Central memory CD8-positive, alpha-beta T cell (primary cell): Measurements from ENCODE around the gene NOMO2.
"Not testable (repeated sequence)": the region's sequence is repeated elsewhere in the genome, so short reads cannot be mapped to it uniquely, and the experiment has no call there.

Experiments
- ATAC-seq: fragments of 150-1000 bp; cut with Tn5 transposase; replicated peaks from 2 replicates; pipeline ENCODE4 v1.10.0; 2022; ENCODE audit warnings: mild to moderate bottlenecking, moderate FRiP score, moderate number of reproducible peaks; ENCODE audit not compliant: poor library complexity, severe bottlenecking; ENCODE audit errors: extremely low read depth
- DNase-seq, 2 donors: peaks; one replicate each; pipeline ENCODE4 v3.0.0; 2021; ENCODE audit warnings: low spot score in 2 of 2
- H3K27ac Mint-ChIP-seq: one replicate; pipeline ENCODE4 v1.8.0; 2022; ENCODE audit warnings: low read depth, mild to moderate bottlenecking, moderate library complexity, mixed read lengths
- H3K27me3 Mint-ChIP-seq: one replicate; pipeline ENCODE4 v1.8.0; 2022; ENCODE audit warnings: mixed read lengths
- H3K36me3 Mint-ChIP-seq: one replicate; pipeline ENCODE4 v1.8.0; 2022; ENCODE audit warnings: mild to moderate bottlenecking, moderate library complexity, mixed read lengths; ENCODE audit not compliant: insufficient read depth
- H3K4me1 Mint-ChIP-seq: one replicate; pipeline ENCODE4 v1.8.0; 2022; ENCODE audit warnings: mixed read lengths
- H3K4me3 Mint-ChIP-seq: one replicate; pipeline ENCODE4 v1.8.0; 2022; ENCODE audit warnings: mild to moderate bottlenecking, moderate library complexity, mixed read lengths
- H3K9me3 Mint-ChIP-seq: one replicate; pipeline ENCODE4 v1.8.0; 2022; ENCODE audit warnings: mixed read lengths

Gene NOMO2

DNA sequence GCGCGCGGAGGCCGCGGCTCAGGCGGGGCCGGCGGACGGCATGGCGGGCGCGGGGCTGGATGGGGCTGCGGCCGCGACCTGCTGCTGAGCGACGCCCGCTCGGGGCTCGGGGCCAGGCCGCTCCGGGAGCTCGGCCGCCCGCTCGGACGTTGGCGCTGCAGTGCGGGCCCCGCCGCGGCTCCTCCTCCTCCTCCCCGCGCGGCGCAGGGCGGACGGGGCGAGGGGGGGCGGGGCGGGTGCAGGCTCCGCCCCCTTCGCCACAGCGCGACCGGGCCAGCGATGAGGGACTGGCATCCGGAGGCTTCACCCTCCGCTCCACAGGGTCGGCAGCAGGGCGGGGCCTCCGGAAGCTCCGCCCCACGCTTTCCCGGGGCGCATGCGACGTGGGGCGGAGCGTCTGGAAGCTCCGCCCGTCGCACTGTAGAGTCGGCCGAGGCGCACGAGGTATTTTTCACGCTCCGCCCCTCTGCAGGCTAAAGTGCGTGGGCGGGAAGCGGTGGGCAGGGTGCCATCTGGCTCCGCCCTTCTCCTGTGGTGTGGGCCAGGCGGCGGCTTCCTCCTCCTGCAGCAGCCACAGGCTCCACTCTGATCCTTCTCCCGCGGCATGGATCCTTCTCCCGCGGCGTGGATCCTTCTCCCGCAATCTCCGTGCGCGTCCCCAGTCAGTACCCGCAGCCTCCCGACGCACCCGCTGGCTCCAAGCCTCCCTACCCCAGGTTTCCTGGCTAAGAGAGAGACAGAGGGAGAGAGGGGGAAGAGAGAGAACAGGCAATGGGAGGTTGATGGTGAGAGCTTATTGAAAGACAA is 159.8 kb downstream of the NOMO2 start:
- peak; percentile 86 for ATAC-seq
- H3K4me1 Mint-ChIP-seq, H3K27ac Mint-ChIP-seq, H3K36me3 Mint-ChIP-seq, DNase-seq, H3K27me3 Mint-ChIP-seq, H3K4me3 Mint-ChIP-seq, H3K9me3 Mint-ChIP-seq: not testable (repeated sequence)

DNA sequence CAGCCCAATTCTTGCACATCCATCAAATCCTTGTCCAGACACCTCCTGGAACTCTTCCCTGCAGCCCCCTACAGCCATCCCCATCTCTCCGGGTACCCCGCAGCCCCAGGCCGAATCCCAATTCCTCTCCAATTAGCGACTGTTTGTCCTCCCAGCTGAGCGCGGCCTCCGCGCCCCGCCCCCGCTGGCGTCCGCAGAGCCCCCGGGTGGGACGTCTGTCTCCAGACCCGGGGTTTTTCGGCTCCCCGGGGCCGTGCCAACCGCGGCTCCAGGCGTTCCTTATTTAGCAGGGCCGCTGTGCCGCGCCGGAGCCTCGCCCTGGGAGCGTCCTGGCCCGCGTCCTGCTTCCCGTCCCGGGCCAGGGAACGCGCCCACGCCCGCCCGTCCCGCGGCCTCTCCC is 160.7 kb downstream of the NOMO2 start:
- not testable (repeated sequence) for H3K36me3 Mint-ChIP-seq, H3K9me3 Mint-ChIP-seq, H3K4me1 Mint-ChIP-seq, H3K27me3 Mint-ChIP-seq, H3K4me3 Mint-ChIP-seq, ATAC-seq, H3K27ac Mint-ChIP-seq
- peak; percentile 8 to 13 for DNase-seq

DNA sequence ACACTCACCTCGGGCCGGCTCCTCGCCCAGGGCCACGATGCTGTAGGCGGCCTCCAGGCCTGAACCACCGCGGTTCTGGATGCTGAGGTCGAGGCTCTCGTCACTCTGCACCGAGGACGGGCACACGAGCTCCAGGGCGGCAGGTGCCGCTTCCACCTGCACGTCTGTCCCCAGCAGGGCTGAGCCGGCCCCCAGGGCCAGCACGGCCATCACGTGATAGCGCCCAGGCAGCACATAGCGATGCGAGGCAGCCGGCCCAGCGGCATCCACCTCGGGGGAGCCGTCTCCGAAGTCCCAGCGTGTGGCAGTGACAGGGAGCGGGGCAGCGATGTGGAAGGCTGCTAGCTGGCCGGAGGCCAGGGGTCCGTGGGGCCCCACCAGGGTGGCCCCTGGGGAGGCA is 167.5 kb downstream of the NOMO2 start:
- not testable (repeated sequence) for H3K9me3 Mint-ChIP-seq, H3K4me1 Mint-ChIP-seq, DNase-seq, H3K27me3 Mint-ChIP-seq, H3K4me3 Mint-ChIP-seq, ATAC-seq, H3K27ac Mint-ChIP-seq, H3K36me3 Mint-ChIP-seq

DNA sequence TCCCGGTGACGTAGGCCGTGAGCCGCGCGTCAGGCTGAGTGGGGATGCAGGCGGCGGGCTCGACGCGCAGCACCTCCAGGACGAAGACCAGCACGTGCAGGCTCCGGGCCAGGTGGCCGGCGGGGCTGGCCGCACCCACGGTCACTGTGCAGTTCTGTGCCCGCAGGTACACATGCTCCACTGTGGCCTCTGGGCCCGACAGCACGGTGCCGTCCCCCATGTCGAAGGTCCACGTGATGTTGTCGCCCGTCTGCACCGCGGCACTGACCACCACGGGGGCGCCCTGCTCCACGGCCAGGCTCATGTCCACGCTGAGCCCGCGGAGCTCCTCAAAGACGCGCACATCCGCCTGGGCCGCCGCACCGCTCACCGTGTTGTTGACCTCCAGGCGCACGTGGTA is 174.1 kb downstream of the NOMO2 start:
- H3K27me3 Mint-ChIP-seq, ATAC-seq, H3K36me3 Mint-ChIP-seq, H3K9me3 Mint-ChIP-seq, H3K27ac Mint-ChIP-seq, H3K4me1 Mint-ChIP-seq, H3K4me3 Mint-ChIP-seq, DNase-seq: not testable (repeated sequence)

DNA sequence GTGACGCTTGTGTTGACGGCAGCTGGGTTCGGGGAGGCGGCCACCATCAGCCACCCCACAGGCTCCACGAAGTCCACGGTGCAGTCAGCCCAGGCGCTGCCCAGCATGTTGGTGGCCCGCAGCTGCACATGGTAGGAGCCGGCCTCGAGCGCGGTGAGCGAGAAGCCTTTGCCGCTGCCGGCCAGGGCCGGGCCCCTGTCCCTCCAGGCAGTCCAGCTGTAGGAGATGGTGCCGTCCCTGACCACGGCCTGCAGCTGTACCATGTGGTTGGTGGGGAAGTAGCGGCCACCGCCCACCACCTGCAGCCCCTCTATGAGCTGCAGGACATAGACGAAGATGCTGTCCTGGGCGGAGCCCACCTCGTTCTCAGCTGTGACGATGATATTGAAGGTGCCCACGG is 175.4 kb downstream of the NOMO2 start:
- peak in 1 of 2 donors; percentile 8 for DNase-seq
- H3K4me1 Mint-ChIP-seq, H3K4me3 Mint-ChIP-seq, H3K36me3 Mint-ChIP-seq, H3K27ac Mint-ChIP-seq, H3K27me3 Mint-ChIP-seq, ATAC-seq, H3K9me3 Mint-ChIP-seq: not testable (repeated sequence)

DNA sequence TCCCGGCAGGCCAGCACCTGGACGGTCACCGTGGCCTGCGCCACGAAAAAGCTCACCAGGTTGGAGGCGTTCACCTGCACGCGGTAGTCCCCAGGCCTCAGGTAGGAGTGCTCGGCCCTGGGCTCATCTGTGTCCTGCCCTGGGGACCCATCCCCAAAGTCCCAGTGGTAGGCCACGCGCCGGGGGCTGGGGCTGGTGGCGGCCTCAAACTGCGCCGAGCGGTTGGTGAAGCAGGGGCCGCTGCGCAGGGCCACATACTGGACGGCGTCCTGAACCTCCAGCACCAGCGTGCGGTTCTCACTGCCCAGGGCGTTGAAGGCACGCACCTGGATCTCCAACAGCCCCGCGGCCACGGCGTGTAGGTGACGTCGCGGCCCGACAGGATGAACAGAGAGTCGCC is 176.6 kb downstream of the NOMO2 start:
- H3K4me1 Mint-ChIP-seq, H3K4me3 Mint-ChIP-seq, H3K27me3 Mint-ChIP-seq, H3K36me3 Mint-ChIP-seq, H3K9me3 Mint-ChIP-seq, H3K27ac Mint-ChIP-seq: not testable (repeated sequence)
- DNase-seq (peak in 1 of 2 donors; percentile 9), ATAC-seq (peak; percentile 21)

DNA sequence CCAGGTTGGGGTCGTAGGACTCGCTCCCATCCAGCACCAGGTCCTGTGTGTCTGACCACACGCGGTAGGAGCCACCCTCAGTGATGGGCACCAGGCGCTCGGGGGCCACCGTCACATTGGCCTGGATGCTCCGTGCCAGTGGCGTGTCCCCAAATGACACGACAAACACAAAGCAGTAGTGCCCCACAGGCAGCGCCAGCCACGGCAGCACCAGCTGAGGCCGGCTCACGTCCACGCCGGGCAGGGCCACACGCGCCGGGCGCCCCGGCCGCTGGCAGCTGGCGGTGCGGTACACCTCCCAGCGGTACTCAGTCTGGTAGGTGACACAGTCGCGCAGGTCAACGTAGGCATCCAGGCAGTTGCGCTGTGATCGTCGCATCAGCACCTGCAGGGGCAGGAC is 177.0 kb downstream of the NOMO2 start:
- ATAC-seq, H3K36me3 Mint-ChIP-seq: not testable (repeated sequence)

DNA sequence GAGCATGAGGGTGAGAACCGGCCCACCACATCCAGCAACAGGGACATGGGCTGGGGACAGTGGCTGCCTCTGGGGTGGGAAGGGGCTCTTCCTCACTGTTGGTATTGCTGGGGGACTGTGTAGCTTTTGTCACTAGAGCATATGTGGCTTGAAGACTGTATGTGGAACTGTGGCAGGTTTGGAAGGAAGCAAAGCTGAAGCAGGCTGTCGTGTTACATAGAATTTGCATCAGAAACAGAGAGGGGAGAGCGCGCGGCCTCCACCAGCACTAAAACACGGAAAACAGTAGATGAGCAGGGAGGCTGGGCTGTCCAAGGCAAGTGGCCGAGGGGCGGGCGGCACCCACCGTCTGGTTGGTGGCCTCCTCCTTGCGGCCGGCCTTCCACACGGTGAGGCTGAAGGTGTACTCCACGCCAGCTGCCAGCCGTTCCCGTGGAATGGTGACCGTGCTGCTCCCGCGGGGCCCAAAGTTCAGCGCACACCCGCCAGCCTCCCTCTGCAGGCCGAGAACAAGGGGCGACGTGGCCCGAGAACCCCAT is 177.7 kb downstream of the NOMO2 start:
- not testable (repeated sequence) for H3K9me3 Mint-ChIP-seq, H3K36me3 Mint-ChIP-seq, DNase-seq, H3K27me3 Mint-ChIP-seq, H3K4me3 Mint-ChIP-seq, H3K4me1 Mint-ChIP-seq, H3K27ac Mint-ChIP-seq, ATAC-seq

More for the DNA sequence above, 177.0 kb downstream of the NOMO2 start:
- H3K27ac Mint-ChIP-seq, H3K4me1 Mint-ChIP-seq, H3K27me3 Mint-ChIP-seq, H3K4me3 Mint-ChIP-seq, H3K9me3 Mint-ChIP-seq: not testable (repeated sequence)
- peak in 1 of 2 donors; percentile 8 for DNase-seq

DNA sequence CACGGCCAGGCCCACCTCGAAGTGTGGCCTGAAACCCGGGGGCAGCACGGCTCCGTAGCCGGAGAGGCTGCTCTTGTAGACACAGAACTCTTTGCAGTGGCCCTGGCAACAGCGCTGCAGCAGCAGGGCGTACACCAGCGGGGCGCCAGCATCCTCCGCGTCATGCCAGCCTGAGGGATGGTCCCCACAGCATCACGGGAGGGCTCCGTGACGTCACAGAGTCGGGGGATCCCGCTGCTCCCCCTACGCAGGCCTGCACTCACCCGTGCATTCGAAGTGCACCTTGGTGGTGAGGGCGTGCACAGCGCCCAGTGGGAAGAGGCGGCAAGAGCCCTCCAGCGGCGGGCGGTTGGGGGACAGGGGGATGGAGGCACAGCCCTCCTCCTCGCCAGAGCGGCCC is 179.2 kb downstream of the NOMO2 start:
- H3K27me3 Mint-ChIP-seq, H3K4me1 Mint-ChIP-seq, H3K4me3 Mint-ChIP-seq, H3K36me3 Mint-ChIP-seq, ATAC-seq, H3K27ac Mint-ChIP-seq, H3K9me3 Mint-ChIP-seq: not testable (repeated sequence)
- peak in 1 of 2 donors; percentile 9 for DNase-seq
